Glomerular visceral epithelial cell (primary cell): Measurements from ENCODE around the gene UGT1A9.
"Not testable (repeated sequence)": the region's sequence is repeated elsewhere in the genome, so short reads cannot be mapped to it uniquely, and the experiment has no call there.

Experiments
- DNase-seq: peaks from one replicate; pipeline ENCODE4 v3.0.0-alpha.2; 2016; ENCODE audit errors: extremely low spot score

Gene UGT1A9

DNA sequence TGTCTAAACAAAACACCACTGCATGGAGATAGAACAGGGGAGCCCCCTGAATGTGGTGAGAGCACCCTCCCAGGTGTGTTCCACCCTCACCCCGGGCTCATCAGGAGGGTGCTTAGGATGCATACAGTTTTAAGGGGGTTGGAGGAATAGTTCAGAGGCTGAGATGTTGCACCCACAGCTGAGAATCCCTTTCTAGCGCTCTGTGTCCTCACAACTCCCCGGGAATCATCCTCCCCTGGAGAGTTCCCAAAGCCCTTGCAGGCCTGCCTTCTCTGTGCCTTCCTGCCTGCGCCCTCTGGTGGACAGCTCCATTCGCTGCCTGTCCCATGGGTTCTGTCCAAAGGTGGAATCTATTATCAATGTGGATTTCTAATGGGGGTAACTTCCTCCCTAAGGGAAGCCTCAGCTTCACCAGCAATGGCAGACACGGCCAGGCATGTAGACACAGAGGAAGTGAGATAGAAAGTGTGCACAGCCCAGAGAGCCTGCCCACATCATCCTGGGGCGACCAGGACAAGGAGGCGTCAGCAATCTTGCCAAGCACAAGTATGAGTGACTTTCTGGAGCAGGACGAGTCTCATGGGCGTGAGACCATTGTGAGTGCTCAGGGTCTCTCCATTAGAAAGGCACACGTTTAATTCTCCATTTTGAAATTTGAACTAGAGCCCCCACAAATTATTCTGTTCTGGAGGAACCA, 39.8 kb downstream of the UGT1A9 start:
- DNase-seq: peak; percentile 88

DNA sequence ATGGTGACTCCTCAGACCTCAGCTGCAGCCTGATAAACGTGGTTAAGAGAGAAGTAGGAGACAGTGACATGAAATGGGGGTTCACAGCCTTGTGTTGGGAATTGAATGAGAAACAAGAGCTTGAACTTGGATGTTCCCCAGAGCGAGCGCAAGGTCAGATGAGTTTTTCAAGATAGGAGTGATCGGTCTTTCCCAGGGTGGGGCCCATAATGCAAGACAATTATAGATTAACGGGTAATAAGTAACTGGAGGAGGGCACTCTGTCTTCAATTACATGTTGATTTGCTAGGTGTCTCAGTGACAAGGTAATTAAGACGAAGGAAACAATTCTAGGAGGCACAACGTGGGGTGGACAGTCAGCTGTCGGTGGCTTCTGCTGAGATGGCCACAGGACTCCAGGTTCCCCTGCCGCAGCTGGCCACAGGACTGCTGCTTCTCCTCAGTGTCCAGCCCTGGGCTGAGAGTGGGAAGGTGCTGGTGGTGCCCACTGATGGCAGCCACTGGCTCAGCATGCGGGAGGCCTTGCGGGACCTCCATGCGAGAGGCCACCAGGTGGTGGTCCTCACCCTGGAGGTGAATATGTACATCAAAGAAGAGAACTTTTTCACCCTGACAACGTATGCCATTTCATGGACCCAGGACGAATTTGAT, 41.0 kb downstream of the UGT1A9 start, which contains the start of gene UGT1A5:
TSS of gene UGT1A5 (plus strand) at position 297 of the 651 bp plus-strand sequence. CDS start at position 382, 85 bp downstream.
- DNase-seq: no peak

DNA sequence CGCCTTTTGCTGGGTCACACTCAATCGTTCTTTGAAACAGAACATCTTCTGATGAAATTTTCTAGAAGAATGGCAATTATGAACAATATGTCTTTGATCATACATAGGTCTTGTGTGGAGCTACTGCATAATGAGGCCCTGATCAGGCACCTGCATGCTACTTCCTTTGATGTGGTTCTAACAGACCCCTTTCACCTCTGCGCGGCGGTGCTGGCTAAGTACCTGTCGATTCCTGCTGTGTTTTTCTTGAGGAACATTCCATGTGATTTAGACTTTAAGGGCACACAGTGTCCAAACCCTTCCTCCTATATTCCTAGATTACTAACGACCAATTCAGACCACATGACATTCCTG, 41.5 kb downstream of the UGT1A9 start:
- DNase-seq: no peak

DNA sequence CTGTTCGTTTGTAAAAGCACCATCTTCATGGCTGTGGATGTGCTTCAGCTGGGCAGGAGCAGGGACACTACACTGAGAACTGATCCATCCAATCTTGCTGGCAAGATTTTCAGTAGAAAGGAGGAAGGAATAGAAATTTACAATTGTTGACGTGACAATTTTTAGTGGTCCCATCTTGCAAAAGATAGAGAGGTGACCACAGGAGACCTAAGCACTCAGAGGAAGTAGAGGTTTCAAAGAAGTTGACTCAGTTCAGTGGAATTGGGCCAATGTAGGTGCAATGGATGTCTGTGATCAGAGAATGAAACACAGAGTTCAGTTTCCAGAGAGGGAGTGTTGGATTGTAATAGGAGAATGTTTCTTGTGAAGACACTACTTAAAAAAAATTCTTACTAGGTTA, 42.4 kb downstream of the UGT1A9 start:
- DNase-seq: no peak

DNA sequence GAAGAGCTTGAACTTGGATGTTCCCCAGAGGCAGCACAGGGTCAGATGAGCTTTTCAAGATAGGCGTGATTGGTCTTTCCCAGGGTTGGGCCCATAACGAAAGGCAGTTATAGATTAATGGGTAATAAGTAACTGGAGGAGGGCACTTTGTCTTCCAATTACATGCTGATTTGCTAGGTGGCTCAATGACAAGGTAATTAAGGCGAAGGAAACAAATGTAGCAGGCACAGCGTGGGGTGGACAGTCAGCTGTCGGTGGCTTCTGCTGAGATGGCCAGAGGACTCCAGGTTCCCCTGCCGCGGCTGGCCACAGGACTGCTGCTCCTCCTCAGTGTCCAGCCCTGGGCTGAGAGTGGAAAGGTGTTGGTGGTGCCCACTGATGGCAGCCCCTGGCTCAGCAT, 46.9 kb downstream of the UGT1A9 start, which contains the start of gene UGT1A4:
TSS of gene UGT1A4 (plus strand) at position 185 of the 400 bp plus-strand sequence. CDS start at position 270, 85 bp downstream.
- no peak for DNase-seq

DNA sequence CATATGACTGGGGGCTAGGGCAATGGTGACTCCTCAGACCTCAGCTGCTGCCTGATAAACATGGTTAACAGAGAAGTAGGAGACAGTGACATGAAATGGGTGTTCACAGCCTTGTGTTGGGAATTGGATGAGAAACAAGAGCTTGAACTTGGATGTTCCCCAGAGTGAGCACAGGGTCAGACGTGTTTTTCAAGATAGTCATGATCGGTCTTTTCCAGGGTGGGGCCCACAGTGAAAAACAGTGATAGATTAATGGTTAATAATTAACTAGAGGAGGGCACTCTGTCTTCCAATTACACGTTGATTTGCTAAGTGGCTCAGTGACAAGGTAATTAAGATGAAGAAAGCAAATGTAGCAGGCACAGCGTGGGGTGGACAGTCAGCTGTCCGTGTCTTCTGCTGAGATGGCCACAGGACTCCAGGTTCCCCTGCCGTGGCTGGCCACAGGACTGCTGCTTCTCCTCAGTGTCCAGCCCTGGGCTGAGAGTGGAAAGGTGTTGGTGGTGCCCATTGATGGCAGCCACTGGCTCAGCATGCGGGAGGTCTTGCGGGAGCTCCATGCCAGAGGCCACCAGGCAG, 57.1 kb downstream of the UGT1A9 start, which contains the start of gene UGT1A3:
TSS of gene UGT1A3 (plus strand) at position 320 of the 579 bp plus-strand sequence. CDS start at position 405, 85 bp downstream.
- DNase-seq: no peak

DNA sequence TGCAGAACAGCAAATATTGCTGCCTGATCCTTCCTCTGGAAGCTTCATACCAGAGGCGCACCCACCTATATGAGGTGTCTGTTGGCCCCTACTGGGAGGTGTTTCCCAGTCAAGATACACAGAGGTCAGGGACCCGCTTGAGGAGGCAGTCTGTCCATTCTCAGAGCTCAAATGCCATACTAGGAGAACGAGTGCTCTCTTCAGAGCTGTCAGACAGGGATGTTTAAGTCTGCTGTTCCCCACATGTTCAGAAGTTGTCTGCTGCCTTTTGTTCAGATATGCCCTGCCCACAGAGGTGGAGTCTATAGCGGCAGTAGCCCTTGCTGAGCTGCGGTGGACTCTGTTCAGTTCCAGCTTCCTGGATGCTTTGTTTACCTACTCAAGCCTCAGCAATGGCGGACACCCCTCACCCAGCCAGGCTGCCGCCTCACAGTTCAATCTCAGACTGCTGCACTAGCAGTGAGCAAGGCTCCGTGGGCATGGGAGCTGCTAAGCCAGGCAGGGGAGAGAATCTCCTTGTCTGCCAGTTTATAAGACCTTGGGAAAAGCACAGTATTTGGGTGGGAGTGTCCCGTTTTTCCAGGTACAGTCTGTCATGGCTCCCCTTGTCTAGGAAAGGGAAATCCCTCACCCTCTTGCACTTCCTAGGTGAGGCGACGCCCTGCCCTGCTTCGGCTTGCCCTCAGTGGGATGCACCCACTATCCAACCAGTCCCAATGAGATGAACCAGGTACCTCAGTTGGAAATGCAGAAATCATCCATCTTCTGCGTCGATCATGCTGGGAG, 65.4 kb downstream of the UGT1A9 start:
- not testable (repeated sequence) for DNase-seq

DNA sequence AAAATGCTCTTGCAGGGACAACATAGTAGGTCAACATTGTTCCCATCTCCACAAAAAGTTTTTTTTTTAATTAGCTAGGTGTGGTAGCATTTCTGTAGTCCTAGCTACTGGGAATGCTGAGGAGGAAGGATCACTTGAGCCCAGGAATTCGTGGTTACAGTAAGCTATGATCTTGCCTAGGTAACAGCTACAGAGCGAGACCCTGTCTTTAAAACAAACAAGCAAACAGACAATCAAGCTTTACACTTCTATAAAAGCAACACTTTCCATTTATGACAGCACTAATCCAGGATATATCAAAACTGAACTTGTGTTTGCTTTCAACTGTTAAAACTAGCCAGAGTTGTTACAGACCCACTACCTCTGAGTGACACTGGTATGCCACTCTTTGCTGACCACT, 69.2 kb downstream of the UGT1A9 start:
- DNase-seq: no peak

DNA sequence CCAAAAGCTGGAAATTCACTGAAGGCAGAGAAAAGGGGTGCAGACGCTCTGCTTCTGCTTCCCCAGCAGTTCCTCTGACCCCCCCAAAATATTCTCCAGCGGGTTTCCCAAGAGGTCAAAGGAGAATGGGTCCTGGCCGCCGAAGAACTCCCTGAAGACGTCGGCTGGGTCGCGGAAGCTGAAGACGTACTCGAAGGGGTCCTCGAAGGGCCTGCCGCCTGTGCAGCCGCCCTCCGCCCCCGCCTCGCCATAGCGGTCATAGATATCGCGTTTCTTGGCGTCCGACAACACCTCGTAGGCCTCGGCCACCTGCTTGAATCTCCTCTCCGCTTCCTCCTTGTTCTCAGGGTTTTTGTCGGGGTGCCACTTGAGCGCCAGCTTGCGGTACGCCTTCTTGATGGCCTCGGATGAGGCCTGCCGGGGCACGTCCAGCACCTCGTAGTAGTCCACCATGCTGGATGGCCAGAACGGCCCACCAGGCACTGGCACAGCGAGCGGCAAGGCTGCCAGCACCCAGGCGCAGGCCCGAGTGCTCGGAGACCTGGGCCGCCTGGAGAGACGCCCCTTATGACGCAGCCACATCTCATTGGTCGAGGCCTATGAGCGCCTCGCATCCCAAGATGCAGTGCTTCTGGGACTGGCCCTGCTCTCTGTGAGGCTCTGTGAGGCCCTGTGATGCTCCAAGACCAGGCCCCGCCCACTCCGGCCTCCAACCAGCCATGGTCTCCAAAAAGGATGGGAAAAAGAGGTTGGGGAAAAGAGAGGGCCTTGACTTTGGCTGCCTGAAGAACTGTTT, 72.0 kb downstream of the UGT1A9 start:
- DNase-seq: no peak

DNA sequence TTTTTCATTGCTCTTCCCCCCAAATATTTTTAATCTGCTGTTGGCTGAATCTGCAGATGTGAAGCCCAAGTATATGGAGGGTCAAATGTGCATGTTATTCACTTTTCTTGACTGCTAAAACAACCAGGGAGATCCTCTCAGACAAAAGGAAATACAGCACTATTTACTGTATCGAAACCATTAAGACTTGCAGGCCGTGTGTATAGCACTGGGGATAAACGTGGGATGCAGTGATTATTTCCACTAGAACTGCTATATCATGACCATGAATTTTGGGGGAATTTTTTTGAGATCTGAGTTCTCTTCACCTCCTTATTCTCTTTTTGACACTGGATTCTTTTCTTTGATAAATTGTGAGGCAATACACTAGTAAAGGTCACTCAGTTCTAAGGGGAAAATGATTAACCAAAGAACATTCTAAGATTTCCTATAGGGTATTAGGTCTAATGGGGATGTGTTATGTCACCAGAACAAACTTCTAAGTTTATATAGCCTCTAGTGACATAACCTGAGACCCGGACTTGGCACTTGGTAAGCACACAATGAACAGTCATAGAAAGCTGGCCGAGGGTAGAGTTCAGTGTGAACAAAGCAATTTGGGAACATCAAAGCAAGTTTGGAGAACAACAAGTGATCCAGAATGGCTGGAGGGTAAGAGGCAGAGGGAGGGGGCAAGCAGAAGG, 73.5 kb downstream of the UGT1A9 start:
- no peak for DNase-seq

DNA sequence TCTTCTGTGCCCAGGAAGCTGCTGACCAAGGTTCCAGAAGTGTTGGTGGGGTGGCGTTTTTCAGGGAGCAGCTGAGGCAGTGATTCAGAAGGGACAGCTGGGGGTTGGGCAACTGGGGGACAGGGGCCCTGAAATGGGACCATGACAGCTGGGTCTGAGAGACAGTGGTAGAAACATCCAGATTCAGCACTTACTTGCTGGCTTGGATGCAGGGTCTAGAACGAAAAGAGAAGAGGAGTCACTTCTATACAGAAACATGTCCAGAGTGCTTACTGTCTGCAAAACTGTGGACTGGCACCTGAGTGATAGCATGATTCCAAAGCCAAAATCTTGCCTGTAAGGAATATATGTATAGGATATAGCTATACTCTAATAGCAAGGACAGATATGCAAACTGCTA, 74.1 kb downstream of the UGT1A9 start:
- DNase-seq: not testable (repeated sequence)

DNA sequence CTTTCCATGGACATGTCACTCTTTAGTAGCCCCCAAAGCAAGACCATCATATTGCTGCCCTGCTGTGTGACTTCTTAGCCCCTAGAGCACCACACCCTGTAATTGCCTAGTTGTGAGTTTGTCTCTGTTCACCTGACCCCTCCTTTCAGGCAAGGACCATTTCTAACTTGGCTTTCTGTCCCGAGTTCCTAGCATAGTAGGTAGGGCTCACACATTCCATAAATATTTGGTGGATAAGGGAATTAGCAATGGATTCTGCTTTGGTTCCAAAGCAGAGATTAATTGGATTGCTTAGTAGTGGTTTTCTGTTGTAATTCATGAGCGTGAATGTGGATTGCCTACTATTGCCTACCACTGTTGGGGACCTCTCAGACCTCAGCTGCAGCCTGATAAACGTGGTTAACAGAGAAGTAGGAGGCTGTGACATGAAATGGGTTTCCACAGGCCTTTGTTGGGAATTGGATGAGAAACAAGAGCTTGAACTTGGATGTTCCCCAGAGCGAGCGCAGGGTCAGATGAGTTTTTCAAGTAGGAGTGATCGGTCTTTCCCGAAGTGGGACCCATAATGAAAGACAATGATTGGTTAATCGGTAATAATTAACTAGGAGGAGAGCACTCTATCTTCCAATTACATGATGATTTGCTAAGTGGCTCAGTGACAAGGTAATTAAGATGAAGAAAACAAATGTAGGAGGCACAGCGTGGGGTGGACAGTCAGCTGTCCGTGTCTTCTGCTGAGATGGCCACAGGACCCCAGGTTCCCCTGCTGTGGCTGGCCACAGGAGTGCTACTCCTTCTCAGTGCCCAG, 75.0 kb downstream of the UGT1A9 start:
- DNase-seq: no peak

DNA sequence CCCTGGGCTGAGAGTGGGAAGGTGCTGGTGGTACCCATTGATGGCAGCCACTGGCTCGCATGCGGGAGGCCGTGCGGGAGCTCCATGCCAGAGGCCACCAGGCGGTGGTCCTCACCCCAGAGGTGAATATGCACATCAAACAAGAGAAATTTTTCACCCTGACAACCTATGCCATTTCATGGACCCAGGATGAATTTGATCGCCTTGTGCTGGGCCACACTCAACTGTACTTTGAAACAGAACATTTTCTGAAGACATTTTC, 75.5 kb downstream of the UGT1A9 start:
- no peak for DNase-seq

DNA sequence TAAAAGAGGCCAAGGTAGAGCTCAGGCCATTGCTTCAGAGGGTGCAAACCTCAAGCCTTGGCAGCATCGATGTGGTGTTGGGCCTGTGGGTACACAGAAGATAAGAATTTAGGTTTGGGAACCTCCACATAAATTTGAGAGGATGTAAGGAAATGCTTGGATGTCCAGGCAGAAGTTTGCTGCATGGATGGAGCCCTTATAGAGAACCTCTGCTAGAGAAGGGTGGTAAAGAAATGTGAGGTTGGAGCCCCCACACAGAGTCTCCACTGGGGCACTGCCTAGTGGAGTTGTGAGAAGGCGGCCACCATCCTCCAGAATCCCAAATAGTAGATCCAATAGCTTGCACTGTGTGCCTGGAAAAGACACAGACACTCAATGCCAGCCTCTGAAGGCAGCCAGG, 79.0 kb downstream of the UGT1A9 start:
- not testable (repeated sequence) for DNase-seq

DNA sequence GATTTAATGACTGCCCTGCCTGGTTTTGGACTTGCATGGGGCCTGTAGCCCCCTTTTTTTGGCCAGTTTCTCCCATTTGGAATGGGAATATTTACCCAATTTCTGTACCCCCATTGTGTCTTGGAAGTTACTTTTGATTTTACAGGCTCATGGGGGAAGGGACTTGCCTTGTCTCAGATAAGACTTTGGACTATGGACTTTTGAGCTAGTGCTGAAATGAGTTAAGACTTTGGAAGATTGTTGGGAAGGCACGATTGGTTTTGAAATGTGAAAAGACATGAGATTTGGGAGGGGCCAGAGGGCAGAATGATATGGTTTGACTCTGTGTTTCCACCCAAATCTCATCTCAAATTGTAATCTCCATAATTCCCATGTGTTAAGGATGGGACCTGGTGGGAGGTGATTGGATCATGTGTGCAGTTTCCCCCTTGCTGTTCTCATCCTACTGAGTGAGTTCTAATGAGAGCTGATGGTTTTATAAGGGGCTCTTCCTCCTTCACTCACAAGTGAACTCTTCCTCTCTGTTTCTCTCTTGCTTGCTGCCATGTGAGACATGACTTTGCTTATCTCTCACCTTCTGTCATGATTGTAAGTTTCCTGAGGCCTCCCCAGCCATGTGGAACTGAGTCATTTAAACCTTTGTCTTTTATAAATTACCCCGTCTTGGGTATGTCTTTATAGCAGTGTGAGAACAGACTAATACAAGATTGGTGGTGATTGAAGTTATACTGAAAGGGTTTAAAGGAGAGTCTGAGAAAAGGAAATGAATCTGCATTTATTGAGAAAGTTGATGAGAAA, 79.7 kb downstream of the UGT1A9 start:
- DNase-seq: not testable (repeated sequence)

DNA sequence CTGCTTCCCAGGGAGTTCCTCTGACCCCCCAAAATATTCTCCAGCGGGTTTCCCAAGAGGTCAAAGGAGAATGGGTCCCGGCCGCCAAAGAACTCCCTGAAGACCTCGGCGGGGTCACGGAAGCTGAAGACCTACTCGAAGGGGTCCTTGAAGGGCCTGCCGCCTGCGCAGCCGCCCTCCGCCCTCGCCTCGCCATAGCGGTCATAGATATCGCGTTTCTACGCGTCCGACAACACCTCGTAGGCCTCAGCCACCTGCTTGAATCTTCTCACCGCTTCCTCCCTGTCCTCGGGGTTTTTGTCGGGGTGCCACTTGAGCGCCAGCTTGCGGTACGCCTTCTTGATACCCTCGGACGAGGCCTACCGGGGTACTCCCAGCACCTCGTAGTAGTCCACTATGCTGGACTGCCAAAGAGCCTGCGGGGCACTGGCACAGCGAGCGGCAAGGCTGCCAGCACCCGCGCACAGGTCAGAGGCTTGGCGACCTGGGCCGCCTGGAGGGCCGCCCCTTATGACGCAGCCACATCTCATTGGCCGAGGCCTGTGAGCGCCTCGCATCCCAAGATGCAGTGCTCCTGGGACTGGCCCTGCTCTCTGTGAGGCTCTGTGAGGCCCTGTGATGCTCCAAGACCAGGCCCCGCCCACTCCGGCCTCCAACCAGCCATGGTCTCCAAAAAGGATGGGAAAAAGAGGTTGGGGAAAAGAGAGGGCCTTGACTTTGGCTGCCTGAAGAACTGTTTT, 83.3 kb downstream of the UGT1A9 start:
- DNase-seq: no peak

DNA sequence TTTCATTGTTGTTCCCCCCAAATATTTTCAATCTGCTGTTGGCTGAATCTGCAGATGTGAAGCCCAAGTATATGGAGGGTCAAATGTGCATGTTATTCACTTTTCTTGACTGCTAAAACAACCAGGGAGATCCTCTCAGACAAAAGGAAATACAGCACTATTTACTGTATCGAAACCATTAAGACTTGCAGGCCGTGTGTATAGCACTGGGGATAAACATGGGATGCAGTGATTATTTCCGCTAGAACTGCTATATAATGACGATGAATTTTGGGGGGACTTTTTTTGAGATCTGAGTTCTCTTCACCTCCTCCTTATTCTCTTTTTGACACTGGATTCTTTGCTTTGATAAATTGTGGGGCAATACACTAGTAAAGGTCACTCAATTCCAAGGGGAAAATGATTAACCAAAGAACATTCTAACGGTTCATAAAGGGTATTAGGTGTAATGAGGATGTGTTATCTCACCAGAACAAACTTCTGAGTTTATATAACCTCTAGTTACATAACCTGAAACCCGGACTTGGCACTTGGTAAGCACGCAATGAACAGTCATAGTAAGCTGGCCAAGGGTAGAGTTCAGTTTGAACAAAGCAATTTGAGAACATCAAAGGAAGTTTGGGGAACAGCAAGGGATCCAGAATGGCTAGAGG, 84.9 kb downstream of the UGT1A9 start:
- no peak for DNase-seq

DNA sequence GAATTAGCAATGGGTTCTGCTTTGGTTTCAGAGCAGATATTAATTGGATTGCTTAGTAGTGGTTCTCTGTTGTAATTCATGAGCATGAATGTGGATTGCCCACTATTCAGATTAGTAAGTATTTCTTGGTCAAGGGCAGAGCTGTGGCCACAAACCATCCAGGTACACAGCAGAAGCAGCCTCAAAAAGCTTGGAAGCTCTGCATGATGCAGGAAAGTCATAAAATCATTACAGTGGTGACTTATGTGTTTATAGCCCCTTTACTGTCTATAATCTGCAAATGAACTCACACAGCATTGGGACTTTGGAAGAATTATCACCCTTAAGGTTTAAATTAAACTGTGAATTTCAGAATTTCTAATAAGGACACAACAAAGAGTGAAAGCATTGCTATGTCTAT, 86.4 kb downstream of the UGT1A9 start:
- DNase-seq: no peak
